Measurements from ENCODE around the gene PRKD2.

PRKD2 gene

GRCh38 chr19:46693760-46694159 is 23.2 kb downstream of the PRKD2 start:
- Histone ChIP-seq H3K27ac (no peak overlapping the region), H3K4me3 (no peak overlapping the region)
- TF ChIP-seq, protein P1, sequence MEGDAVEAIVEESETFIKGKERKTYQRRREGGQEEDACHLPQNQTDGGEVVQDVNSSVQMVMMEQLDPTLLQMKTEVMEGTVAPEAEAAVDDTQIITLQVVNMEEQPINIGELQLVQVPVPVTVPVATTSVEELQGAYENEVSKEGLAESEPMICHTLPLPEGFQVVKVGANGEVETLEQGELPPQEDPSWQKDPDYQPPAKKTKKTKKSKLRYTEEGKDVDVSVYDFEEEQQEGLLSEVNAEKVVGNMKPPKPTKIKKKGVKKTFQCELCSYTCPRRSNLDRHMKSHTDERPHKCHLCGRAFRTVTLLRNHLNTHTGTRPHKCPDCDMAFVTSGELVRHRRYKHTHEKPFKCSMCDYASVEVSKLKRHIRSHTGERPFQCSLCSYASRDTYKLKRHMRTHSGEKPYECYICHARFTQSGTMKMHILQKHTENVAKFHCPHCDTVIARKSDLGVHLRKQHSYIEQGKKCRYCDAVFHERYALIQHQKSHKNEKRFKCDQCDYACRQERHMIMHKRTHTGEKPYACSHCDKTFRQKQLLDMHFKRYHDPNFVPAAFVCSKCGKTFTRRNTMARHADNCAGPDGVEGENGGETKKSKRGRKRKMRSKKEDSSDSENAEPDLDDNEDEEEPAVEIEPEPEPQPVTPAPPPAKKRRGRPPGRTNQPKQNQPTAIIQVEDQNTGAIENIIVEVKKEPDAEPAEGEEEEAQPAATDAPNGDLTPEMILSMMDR (IDR thresholded peaks at IDR 0.05), result no peak
- no peak for DNase-seq (ENCODE audit: low spot score)

DNA sequence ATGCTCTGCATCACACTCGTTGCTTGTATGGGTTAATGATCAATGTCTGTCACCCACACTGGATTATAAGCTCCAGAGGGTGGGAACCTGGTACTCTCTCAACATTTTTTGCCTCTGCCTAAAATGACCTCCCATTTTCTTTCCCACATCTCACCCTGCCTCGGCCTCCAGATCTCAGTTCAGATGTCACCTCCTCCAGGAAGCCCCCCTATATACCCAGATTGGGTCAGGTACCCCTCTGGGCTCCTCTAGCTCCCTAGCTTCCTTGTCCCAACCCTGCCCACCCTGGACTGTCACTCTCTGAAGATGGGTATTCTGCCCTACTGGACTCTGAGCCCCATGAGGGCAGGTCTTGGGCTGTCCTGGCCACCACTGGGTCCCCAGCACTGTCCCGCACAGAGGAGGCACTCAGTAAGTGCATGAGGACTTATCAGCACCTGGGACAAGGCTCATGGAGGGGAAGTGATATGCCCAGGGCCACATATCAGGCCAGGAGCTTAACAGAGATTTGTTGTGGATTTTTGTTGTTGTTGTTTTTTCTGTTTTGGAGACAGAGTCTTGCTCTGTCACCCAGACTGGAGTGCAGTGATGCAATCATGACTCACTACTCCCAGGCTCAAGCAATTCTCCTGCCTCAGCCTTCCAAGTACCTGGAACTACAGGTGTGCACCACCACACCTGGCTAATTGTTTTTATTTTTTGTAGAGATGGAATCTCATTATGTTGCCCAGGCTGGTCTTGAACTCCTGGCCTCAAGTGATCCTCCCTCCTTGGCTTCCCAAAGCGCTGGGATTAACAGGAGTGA is 23.8 kb downstream of the PRKD2 start:
- DNase-seq (ENCODE audit: low spot score), result no peak
- TF ChIP-seq, protein P1 (IDR thresholded peaks at IDR 0.05), result no peak
- no peak overlapping the region for H3K27ac ChIP-seq
- H3K4me3 ChIP-seq, result no peak overlapping the region

- DNase-seq (ENCODE audit: low spot score), result no peak
- no peak overlapping the region for H3K27ac ChIP-seq
- no peak overlapping the region for H3K4me3 ChIP-seq
- TF ChIP-seq, protein P1 (IDR thresholded peaks at IDR 0.05), result no peak
These were observed 25.0 kb downstream of the PRKD2 start for GRCh38 chr19:46691948-46692347.

DNA sequence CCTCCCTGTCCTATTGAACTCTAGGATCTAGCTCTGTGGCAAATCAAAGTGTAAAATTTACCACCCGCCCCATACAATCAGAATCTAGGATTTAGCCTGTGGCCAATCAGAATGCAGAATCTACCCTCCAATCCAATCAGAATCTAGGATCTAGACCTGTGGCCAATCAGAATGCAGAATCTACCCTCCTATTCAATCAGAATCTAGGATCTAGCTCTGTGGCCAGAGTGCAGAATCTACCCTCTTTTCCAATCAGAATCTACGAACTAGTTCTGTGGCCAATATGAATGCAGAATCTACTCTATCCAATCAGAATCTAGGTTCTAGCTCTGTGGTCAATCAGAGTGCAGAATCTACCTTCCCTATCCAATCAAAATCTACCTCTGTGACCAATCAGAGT is 25.8 kb downstream of the PRKD2 start:
- TF ChIP-seq, protein P1 (IDR thresholded peaks at IDR 0.05), result no peak
- DNase-seq (ENCODE audit: low spot score), result no peak
- Histone ChIP-seq H3K4me3 (no peak overlapping the region), H3K27ac (no peak overlapping the region)

DNA sequence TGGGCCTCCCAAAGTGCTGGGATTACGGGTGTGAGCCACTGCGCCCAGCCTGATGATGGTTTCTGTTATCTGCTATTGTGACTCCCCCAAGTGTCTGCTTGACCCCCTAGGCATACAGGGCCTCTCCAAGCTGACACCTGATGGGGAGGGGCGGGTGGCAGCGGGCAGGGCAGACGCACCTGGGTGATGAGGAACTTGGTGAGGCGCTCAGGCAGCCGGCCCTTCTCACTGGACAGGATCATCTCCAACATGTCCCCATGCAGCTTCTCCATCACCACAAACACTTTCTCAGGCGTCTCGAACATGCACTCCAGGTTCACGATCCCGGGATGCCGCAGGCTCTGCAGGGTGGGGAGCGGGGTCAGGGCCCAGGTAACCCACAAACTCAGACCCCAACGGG is 27.6 kb downstream of the PRKD2 start:
- TF ChIP-seq, protein P1 (IDR thresholded peaks at IDR 0.05), result no peak
- H3K27ac ChIP-seq, result no peak overlapping the region
- H3K4me3 ChIP-seq, result no peak overlapping the region
- no peak for DNase-seq (ENCODE audit: low spot score)

DNA sequence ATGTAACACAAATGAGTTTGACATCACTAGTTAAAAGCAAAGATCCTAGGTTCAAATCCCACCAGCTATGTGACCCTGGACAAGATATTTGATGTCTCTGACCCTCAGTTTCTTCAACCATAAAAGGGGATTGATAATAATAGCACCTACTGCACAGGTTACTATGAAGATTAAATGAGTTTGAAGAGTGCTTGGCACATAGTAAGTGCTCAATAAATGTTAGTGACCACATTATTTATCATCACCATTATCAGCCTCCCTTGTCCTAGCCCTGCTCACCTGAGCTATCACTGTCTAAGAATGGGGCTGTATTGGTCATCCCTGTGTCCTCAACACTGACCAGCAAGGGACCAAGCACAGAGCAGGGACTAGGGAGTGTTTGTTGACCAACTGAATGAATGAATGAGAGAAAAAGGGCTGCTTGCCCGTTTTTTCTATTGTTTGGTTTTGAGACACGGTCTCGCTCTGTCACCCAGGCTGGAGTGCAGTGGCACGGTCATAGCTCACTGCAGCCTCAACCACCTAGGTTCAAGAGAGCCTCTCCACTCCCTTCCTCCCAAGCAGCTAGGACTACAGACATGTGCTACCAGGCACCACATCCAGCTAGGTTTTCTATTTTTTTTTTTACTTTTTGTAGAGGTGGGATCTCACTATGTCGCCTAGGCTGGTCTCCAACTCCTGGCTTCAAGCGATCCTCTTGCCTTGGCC is 29.3 kb downstream of the PRKD2 start:
- H3K27ac ChIP-seq, result no peak overlapping the region
- TF ChIP-seq, protein P1 (IDR thresholded peaks at IDR 0.05), result no peak
- H3K4me3 ChIP-seq, result no peak overlapping the region
- no peak for DNase-seq (ENCODE audit: low spot score)

DNA sequence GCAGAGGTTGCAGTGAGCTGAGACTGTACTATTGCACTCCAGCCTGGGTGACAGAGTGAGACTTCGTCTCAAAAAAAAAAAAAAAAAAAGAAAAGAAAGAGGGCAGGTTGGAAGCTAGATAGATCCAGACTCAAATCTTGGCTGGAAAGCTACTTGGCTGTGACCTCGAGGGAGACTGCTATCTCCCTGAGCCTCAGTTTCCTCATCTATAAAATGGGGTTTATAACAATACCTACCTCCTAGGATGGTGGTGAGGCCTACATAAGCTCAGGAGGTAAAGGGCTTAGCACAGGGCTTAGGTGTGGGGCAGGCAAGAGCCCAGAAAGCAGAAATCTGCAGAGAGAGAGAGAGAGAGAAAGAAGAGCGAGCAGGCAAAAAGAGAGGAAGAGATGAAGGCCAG is 31.7 kb downstream of the PRKD2 start:
- DNase-seq (ENCODE audit: low spot score), result no peak

More for the DNA sequence above, 31.7 kb downstream of the PRKD2 start:
- Histone ChIP-seq H3K27ac (no peak overlapping the region), H3K4me3 (no peak overlapping the region)
- TF ChIP-seq, protein P1 (IDR thresholded peaks at IDR 0.05), result no peak
